GM18502 (cell line): ENCODE results near the gene OR6S1.
A peak's percentile ranks its signal among the peaks of the same experiment; 100 is the strongest.
"Not testable (repeated sequence)": the region's sequence is repeated elsewhere in the genome, so short reads cannot be mapped to it uniquely, and the experiment has no call there.

Experiments used
- ATAC-seq: cut with Tn5 transposase; IDR thresholded peaks from one replicate; pipeline ENCODE4 v1.9.1; 2021; ENCODE audit warnings: mild to moderate bottlenecking; ENCODE audit not compliant: unreplicated experiment, poor library complexity

OR6S1 gene

DNA sequence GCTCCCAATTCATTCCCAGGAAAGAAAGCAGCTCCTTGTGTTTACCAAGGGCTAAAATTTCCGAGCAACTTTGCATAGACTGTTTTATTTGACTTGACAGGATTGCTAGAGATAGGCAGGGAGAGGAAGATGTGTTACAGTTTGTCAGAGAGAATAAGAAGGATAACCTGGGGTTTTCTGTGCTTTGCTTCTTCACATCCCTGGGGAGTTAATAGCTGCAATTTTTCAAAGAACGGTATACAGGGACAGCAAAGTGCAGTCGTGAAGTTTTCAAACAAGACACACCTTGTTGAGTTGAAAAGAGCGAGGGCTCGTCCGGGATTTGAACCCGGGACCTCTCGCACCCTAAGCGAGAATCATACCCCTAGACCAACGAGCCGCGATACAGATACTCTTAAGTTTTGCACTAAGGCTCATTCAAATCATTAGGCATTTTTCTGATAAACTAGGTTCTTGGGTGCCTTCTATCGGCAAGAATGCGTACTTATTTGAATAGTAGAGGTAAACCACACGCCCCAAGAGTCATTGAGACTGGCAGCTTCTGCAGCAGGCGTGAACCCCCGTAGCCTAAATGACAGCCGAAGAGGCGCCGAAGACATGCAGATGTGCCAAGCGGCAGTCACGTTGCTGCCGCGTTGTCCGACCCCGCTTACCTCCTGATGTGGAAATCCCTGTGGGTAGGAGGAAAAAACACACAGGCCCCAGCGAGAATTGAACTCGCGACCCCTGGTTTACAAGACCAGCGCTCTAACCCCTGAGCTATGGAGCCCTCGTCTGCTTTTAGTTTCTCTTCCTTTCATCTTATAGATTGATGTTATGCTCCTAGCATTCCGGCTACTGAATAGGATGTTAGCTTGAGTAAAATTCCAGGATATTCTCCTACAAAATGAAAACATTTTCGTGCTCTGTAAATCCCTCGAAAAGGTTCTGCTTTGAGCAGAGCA lies 28.1 kb downstream of the OR6S1 start:
- peak; percentile 70 for ATAC-seq

DNA sequence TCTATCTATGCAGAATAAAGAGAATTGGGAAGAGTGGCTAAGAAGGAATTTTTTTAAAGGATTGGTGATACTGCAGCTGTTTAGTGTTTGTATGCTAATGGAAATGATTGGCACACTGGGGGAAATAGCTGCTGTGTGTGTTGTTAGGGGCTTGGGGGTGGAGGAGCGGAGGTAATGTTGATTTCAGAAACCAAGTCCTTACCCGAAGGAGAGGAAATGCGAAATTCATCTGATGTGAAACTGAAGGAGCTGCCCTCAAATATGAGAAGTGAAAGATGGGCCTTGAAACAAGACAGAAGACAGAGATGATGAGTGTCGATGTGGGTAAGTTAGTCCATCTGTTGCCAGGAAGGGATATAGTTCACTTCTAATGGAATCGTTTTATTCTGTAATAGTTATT lies 29.1 kb downstream of the OR6S1 start:
- ATAC-seq, result no peak

DNA sequence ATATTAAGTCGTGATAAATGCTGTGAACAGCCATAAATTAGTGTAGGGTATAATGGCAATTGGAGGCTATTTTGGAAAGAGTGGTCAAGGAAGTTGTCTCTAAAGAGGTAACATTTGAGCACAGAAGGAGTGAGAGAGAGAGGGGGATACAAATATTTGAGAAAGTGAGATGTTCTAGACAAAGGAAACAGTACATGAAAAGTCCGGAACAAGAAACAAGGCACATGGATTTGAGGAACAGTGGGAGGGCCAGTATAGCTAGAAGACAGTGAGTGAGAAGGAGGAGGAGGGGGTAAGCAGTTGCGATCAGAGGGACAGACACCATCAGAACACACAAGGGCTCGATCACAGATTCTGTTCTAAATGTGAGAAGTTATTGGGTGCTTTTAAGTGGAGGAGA lies 30.2 kb downstream of the OR6S1 start:
- ATAC-seq, result no peak

DNA sequence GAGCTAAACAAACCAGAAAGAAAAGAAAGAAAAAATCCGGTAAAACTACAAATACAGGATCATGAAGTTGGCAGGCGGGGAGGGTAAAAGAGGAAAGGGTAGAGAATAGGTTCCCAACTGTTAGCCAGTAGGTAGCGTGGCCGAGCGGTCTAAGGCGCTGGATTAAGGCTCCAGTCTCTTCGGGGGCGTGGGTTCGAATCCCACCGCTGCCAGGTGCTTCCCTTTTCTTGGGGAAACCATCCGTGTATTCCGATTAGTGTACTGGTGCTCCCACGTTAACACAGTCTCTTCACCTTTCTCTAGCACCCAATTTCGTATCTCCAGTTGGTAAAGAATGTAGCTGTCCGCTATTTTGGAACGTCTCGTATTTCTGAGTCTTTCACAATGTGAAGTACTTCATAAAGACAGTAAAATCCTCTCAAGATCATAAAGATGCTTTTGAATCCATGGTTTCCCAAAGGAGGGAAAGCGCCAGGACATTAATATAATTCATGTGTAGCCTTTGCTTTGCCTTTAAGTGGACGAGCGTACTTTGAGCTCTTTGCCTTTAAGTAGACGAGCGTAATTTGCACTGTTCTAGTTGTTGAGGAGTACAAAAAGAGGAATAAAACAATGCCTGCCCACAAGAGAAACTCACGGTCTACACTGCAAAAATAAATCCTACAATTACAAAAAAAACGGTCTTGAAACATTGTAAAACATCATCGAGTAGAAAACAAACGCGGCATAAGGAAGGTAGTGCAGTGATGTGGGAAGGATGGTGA lies 31.3 kb downstream of the OR6S1 start:
- ATAC-seq, result peak; percentile 26

DNA sequence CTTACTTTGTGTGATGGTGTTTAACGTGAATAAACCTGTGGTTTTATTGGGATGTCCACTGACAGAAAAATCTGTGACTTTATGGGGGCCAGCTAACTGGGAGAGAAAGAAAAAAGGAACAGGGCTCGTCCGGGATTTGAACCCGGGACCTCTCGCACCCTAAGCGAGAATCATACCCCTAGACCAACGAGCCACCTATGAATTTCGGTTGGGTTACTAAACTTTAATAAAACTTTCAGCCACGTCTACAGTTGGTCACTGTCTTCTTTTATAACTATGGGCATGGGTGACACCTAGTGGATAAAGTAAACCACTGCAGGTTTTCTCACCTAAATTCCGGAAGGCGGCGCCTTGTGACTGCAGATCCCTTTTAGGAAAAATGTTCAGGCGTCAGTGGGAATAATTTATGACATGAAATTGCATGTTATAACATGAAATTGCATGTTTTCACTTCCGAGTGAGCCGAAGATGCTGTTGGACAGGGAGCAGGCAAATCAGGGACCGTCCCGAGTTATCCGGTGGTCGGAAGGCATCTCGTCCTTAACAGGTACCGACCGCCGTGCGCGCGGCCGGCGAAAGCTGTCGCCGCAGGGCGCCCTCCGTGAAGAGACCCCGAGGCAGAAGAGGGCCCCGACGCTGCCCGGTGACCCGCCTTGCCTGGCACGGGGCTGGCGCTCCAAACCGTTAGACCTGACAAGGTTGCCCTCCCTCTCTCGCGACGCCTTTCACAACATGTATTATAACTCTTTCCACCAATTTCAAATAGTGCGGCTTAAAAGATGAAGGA lies 32.1 kb downstream of the OR6S1 start:
- no peak for ATAC-seq

DNA sequence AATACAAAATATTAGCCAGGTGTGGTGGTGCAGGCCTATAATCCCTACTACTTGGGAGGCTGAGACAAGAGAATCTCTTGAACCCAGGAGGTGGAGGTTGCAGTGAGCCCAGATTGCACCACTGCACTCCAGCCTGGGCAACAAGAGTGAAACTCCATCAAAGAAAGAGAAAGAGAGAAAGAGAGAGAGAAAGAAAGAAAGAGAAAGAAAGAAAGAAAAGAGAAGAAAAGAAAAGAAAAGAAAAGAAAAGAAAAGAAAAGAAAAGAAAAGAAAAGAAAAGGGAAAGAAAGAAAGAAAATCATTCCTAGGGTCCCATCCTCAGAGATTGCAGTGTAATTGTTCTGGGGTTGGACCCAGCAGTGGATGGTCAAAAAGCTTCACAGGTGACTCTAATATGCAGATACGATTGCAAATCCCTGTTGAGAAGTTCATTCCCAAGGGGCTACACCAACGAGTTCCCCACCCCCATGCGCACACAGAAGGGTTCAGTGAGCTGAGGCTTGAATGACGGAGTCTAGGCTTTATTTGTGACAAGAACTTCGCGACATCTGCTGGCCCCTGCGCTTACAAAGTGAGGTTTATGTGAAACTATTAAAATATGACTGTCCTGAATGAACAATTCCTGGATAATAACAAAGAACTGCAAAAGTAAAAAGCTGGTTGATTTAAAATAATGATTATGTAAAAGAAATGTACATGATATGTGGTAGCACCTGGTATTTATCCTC lies 32.9 kb downstream of the OR6S1 start:
- ATAC-seq, result no peak

DNA sequence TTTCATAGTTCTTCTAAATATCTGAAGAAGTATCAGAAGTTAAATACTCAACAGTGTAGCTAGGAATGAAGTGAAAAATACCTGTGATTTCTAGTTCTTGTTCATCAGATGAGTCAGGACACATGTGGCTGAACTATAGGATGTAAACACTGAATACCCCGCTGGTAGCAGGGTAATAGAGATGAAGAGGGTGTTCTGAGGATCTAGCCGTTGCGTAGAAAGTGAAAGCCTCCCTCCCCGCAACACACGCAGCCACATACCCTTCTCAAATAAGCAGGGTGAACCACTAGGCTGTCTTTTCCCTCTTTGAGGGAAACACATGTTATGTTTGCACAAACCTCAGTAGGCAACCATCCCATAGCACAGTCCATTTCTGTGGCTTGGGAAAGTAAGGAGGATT lies 33.9 kb downstream of the OR6S1 start:
- ATAC-seq, result no peak

DNA sequence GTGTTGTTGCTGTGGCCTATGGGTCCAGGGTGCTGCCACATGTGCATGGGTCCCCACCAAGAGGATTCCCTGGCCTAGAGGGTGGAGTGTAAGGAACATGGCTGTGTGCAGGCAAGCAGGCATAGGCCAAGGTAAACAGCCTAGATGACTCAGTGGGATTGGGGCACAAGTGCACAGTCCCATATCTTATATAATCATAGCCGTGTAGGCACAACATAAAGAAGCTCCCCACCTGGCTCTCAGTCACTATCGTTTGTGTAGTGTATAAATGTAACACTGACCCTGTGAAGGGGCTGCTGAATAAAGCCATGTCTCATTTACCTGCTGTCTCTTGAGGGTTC lies 34.6 kb downstream of the OR6S1 start:
- ATAC-seq, result no peak

DNA sequence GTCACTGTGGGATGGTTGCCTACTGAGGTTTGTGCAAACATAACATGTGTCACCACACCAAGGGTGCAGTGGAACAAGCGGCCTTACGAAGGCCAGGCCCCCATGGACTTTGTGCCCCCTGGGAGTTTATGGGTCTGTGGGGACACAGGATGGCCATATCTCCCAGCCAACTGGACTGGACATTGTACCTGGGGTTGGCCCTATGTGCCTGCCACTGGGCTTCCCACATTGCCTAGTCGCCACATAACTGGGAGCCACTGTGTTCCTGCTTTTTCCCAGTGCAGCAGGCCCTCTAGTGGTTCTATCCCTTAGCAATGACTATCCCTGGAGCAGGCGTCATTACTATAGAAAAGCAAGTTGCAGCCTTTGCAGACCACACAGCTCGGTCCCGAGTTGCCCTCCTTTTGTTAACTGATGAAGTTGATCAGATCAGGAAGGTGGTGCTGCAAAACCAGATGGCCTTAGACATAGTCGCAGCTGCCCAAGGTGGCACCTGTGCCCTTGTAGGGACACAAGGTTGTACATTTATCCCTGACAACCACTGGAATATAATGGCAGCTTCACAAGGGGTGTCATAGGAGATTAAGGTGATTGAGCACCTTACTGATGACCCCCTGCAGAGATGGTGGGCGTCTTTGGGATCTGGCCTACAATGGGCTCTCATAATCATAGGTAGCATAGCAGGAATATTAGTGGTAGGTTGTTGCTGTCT lies 35.1 kb downstream of the OR6S1 start:
- no peak for ATAC-seq

DNA sequence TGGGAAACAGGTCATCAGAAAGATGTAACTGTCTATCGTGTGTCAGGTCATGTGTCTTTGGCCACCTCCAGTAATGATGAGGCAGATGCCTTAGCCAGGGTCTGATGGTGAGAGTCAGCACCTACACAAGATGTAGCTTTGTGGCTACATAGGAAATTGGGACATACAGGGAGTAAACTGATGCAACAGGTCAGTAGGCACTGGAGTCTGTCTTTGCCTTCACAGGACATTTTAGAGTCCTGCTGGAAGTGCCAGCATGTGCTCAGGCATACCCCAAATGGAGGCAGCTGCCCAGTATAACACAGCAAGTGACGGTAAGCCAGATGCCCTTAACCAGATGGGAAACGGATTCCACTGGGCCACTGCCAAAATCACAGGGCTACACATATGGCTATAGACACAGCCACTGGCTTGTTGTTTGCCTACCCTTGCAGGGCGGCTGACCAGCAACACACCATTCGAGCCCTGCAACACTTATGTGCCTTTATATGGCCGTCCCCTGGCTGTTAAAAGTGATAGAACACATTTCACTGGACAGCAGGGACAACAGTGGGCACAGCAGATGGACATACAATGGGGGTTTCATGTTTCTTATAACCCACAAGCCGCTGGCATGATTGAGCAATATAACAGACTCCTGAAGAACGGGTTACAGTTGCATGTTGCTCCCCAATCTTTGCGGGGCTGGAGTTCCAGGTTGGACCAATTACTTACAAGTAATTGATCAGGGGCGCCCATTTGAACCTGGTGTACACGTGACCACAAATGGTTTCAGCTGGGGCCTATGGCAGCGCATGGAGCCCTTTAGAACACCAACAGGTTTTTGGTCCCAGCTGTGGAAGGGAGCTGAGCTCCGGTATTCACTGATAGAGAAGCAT lies 37.4 kb downstream of the OR6S1 start:
- no peak for ATAC-seq

DNA sequence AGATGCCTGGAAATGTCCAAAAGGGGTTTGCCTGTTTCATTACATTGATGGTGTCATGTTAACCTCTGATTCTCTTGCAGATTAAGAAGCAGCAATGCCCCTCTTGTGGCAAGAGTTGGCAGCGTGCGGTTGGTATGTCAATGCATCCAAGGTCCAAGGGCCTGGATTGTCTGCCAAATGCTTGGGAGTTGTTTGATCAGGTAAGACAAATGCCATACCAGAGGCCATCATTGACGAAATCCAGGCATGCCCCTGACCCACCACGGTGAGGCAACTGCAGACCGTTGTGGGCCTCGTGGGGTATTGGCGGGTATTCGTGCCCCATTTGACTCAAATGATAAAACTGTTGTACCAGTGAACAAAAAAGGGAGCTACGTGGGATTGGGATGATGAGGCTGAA lies 38.9 kb downstream of the OR6S1 start:
- ATAC-seq, result no peak

DNA sequence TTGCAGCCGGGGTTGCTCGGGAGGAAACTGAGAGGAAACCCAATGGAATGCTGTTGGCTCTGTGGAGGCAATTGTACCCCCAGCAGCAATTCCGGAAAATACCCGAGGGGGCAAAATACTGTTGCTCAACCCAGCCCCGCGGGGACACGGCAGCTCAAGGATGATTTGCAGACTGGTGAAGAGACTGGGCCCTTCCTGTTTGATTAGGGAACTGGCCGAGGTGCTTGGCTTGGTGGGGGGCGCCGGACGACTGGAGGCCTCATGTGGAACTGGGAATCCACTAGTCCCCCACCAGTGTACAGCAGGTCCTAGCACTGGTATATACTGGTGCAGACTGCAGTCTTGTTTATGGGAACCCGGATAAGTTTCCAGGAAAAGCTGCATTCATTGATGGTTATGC lies 40.0 kb downstream of the OR6S1 start:
- no peak for ATAC-seq

DNA sequence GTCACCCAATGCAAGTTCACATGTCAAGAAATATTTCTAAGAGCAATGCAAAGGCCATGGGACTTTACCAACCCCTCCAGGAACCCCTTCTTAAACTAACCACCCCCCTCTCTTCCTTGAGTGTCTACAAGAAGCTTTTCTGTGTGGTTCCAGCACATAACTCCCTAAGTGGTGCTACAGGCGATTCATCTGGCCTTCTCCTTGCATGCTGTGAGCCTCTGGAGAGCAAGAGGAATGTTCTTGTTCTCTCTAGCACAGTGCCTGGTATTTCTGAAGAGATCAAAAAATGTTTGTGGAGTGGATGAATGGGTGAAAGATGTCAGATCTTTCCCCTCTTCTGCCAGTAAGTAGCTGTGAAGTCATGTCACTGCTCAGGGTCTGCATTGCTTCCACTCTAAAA lies 44.4 kb downstream of the OR6S1 start:
- no peak for ATAC-seq

DNA sequence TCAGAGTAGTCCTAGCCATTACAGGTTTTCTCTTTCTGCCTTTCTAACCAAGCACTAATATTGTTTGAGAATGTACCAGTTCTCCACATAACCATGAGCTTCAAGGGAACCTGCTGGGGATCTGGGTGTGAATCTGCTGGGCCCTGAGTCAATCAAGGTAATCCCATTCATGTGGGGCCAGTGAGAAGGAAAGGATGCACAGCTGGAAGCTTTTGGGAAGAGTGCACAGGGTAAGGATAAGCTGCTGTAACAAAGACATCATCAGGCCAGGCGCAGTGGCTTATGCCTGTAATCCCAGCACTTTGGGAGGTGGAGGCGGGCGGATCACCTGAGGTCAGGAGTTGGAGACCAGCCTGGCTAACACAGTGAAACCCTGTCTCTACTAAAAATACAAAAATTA lies 45.8 kb downstream of the OR6S1 start:
- ATAC-seq, result not testable (repeated sequence)

DNA sequence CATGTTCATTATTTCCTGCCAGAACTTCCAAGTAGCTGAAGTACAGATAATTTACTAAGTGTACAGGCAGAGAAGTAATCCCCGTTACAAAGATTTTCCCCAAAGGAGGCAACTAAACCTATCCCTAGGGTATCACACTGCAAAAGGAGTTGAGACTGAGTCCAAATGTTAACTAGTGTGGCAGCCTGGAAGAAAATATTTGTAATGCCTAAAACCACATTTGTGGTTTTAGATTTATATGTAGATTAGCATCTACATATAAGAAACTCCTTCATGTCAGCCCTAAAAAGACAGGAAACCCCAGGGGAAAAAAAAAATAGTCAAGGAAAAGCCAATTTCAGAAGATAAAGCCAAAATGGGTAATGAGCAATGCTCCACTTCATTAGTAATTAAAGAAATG lies 48.9 kb downstream of the OR6S1 start:
- ATAC-seq, result no peak

DNA sequence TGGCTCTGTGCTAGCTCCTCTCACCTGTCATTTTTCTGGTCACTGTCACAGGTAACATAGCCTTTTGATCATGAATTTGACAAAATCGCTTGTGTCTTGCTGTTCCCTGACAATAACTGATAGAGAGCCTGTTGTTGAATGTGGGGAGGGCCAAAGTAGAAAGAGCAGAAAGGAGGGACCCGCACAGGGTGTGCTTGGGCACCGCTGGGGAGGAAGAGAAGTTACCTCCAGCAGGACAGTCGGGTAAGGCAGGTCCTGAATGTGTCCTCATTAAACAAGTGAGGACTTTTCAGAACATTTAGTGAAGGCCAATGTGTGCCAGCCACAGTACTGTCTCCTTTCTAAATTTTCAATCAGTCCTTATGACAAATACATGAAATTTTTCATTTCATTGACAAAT lies 50.3 kb downstream of the OR6S1 start, which contains the start of gene RNASE12:
Gene RNASE12, minus strand, starts transcription at position 142 of the 400 bp plus-strand sequence. CDS start 653 bp downstream, outside the sequence.
- ATAC-seq, result no peak
